ENCODE results near the gene TRMT44.
A peak's percentile ranks its signal among the peaks of the same experiment; 100 is the strongest.
"Not testable (repeated sequence)": the region's sequence is repeated elsewhere in the genome, so short reads cannot be mapped to it uniquely, and the experiment has no call there.

TRMT44 gene

GRCh38 chr4:8407316-8407715 lies 33.3 kb upstream of the TRMT44 start:
- DNase-seq = no peak

DNA sequence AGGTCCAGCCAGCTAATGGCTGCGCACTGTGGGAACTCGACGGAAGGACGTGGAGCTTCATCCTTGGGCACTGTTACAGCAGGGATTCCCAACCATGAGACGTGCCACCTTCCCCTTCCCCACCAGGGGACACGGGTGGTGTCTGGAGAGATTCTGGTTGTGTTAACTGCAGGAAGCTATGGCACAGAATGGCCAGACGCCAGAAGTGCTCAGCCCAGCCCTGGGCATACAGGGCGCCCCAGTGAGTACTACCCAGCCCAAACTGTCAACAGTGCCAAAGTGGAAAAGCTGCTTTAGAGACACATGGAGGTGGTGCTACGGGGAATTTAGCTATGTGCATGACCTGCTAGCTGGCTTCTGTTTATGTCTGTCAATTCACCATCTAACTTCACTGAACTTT lies 32.8 kb upstream of the TRMT44 start:
- DNase-seq = no peak

- DNase-seq = peak; percentile 6
These were observed 31.1 kb upstream of the TRMT44 start for GRCh38 chr4:8409264-8410065.

DNA sequence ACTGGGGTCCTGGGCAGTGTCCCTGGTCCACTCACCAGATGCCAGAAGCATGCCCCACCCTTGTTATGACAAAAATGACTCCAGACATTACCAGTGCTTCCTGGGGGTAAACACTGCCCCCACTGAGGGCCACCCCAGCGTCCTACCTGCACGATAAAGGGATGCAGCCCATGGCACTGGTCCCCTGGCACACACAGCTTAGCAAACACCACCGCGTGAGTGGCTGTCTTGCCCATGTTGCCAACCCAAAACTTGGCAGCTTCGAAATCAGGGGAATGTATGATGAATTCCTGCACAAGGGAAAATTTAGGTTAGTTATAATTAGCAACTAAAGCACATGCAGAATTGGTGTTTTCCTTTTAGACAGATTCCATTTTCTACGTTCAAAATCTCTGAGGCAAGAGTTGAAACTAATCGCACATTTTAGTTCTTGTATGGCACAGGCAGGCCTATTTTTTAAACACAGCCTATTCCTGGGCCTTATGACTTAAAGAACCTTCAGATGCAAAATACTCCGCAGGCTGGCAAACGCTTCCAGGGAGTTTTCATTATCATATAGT lies 30.4 kb upstream of the TRMT44 start:
- no peak for DNase-seq

- DNase-seq = peak; percentile 51
These were observed 29.8 kb upstream of the TRMT44 start for GRCh38 chr4:8410641-8411271.

DNA sequence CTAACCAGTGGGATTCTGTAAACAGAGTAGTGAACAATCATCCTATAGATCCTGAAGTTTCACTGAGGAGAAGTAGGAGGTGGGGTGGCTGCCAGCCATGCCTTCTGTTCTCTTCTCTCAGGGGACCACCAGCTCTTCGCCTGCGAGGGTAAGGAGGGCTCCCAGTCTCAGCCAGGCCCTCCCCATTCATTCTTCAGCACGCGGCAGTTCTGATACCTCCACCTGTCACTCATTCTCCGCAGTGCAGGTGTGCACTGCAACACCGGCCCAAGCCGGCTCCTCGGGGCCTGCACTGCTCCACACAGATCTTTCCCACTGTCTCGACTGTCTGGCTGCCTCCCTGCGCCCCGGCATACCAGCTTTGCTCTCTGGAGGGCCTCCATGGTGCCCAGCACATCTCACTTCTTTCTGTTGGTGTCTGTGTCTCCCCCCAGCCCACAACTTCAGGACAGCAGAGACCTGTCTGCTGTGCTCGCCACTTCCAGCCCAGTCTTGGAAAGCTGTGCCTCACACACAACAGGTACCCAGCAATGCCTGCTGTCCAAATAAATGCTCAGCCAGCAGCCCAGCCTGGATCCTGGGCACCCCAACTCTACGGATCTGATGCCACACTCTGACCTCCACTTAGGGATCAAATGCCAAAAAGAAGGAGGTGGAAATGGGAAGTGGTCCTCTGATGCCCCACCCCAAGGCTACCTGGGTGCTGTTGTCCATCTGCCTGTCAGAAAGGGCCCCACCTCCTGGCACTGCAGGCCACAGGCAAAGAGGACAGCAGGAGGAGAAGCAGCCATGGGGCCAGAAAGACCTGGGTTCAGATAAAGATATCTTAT lies 29.0 kb upstream of the TRMT44 start:
- DNase-seq = no peak

GRCh38 chr4:8412288-8412687 lies 28.3 kb upstream of the TRMT44 start:
- DNase-seq = no peak

GRCh38 chr4:8414377-8414776 lies 26.2 kb upstream of the TRMT44 start:
- no peak for DNase-seq

- DNase-seq = peak; percentile 27
These were observed 23.4 kb upstream of the TRMT44 start for GRCh38 chr4:8417071-8417614.

DNA sequence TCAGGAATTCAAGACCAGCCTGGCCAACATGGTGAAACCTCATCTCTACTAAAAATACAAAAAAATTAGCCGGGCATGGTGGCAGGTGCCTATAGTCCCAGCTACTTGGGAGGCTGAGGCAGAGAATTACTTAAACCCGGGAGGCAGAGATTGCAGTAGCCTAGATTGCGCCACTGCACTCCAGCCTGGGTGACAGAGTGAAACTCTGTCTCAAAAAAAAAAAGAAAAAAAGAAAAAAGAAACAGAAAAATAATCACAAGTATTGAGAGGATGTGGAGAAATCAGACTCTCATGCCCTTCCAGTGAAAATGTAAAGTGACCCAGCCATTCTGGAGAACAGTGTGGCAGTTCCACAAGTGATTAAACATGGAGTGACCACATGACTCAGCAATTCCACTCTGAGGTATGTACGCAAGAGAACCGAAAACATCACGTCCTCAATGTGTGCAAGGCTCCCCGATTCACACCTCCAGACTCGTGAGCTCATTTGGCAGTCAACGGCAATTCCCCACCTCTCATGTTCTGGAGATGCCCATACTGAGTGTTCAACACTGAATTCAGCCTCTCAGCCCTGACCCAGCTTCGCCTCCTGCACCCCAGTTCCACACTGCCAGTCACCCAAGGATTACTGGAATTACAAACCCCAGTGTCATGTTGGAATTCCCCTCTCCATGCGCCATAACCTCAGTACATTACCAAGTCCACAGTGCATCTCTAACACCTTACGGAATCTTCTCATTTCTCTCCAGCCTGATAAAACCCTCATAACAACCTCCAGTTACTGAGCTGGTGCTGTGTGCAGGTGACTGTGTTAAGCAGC lies 21.1 kb upstream of the TRMT44 start:
- peak; percentile 93 for DNase-seq

GRCh38 chr4:8420151-8420550 lies 20.4 kb upstream of the TRMT44 start:
- DNase-seq = not testable (repeated sequence)

DNA sequence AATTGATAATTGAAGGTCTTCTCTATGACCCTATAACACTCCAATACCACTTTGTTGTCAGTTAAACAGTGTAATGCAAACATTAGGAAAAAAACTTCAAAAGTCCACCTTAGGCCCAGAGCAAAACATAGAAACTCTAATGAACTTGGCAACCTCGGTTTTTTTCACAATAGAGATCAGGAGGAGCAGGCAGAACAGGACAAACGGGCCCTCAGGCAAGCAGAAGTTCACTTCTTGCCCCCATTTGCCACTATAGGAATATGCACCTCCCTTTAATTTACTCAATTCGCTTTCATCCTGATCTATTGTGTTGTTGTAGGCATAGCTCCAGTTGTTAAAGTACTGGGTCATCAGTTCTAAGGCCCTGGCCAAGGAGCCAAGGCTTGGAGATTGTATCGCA lies 18.2 kb upstream of the TRMT44 start:
- no peak for DNase-seq

GRCh38 chr4:8422786-8423185 lies 17.8 kb upstream of the TRMT44 start:
- no peak for DNase-seq

DNA sequence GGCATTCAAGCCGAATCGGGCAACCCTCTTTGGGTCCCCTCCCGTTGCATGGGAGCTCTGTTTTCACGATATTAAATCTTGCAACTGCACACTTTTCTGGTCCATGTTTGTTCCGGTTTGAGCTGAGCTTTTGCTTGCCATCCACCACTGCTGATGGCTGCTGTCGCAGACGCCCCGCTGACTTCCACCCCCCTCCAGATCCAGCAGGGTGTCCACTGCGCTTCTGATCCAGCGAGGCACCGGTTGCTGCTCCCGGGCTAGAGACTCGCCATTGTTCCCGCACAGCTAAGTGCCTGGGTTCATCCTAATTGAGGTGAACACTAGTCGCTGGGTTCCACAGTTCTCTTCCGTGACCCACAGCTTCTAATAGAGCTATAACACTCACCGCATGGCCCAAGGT lies 13.3 kb upstream of the TRMT44 start:
- no peak for DNase-seq

DNA sequence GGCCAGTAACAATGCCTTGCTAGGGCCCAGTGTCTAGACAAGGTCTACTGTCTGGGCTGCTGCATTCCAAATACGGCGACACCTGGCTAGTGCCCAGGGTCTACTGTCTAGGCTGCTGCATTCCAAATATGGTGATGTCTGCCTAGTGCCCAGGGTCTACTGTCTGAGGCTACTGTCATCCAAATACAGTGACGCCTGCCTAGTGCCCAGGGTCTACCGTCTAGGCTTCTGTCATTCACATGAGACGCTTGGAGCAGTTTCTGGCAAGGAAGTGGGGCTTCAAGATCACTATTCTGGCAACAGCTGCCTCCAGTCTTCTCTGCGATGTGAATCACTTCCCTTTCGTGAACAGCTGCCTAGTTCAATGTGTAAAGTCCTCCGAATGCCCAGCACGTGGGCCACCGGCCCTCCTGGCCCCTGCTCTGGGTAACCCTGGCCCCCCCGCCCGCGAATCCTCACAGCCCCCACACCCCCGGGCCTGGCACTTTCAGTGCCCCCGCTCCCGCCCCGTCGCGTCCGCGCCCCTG lies 12.8 kb upstream of the TRMT44 start:
- peak; percentile 70 for DNase-seq

- peak; percentile 85 for DNase-seq
These were observed 12.1 kb upstream of the TRMT44 start for GRCh38 chr4:8428288-8429097.

- no peak for DNase-seq
These were observed 9.0 kb upstream of the TRMT44 start for GRCh38 chr4:8431553-8431952.

- DNase-seq = no peak
These were observed 7.4 kb upstream of the TRMT44 start for GRCh38 chr4:8433136-8433535.

DNA sequence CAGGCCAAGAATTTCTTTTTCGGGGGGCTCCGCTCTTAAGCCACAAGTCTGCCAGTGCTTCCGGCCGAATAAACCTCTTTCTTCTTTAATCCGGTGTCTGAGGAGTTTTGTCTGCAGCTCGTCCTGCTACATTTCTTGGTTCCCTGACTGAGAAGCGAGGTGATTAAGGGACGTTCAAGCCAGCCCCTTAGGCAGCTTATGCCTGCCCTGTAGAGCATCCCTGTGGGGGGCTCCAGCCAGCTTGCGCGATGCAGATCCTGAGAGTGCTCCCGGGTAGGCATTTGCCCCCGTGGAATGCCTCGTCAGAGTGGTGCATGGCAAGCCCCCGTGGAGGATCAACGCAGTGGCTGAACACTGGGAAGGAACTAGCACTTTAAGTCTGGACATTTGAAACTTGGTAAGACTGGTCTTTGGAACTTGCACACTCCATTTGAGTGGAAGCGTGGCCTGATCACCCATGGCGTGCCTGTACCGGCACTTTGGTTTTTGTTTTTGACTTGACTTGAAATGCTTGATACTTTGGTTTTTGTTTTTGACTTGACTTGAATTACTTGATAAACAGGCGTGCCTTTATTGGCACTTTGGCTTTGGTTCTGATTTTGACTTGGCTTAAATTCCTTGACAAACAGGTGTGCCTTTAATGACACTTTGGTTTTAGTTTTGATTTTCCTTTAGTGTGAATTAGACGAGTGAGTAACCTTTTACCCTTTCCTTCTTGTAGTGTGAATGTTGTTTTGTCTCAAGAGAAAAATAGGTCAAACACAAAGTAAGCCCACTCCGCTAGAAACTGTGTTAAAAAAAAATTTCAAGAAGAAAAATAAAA lies 6.1 kb upstream of the TRMT44 start:
- DNase-seq = no peak

DNA sequence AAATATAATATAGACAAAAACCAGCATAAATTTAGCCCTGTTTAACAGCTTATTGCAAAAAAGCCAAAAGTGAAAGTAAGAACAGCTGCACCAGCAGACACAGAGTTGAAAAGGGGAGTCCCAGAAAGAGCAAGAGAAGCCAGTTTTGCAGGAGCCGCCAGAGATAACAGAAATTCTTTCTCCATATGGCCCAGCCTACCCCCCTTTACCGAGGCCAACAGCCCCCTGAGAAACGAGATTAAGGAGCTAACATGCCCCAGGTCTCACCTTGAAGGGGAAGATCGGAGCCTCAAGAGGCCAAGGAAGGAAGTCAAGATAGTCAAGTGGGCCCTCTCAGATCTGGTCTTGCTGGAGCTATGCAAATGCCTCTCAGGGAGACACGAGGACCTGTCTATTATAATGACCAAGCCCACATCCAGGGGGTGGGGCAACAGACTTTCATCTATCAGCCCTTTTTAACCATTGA lies 4.9 kb upstream of the TRMT44 start:
- peak; percentile 38 for DNase-seq
